A549 (cell line): Measurements from ENCODE around the gene PCYT1B. TPM values are rescaled to one million over a fixed set of nuclear protein-coding genes. Genes with fewer than 3 reads are reported as not detected.

Source experiments
- ATAC-seq, 2 experiments: fragments of 200-7000 bp in 1 of 2; fragments of >200 bp in 1 of 2; cut with Nextera tagmentation in 1 of 2; cut with Tn5 transposase in 1 of 2; 3 replicates each; pipeline versions ENCODE4 v1.8.0 to v1.9.1; 2018 to 2020; ENCODE audit warnings: mild to moderate bottlenecking in 1 of 2, moderate library complexity in 1 of 2
- CTCF ChIA-PET: fragments of 300-600 bp; sonication (Branson Sonifier 250); formaldehyde crosslinking; extraction: SDS; loops from one replicate; lab custom pipeline; 2021; ENCODE audit warnings: antibody characterized with exemption, inconsistent platforms; lab: Yijun Ruan, JAX
- POLR2A ChIA-PET: fragments of 350-600 bp; formaldehyde crosslinking; extraction: SDS; loops from one replicate; lab custom pipeline; 2021; ENCODE audit warnings: antibody characterized with exemption, inconsistent platforms; lab: Yijun Ruan, JAX
- DNase-seq, 2 experiments: peaks; one replicate each; pipeline versions ENCODE4 v3.0.0 to v3.0.0-alpha.2; 2011 to 2016; ENCODE audit warnings: low read depth in 1 of 2, low spot score in 1 of 2
- FAIRE-seq: peaks from 2 replicates; lab custom pipeline; 2011; peaks lifted over from hg19 to GRCh38; lab: Jason Lieb, UNC
- H3K27ac ChIP-seq, 2 experiments: fragments of >200 bp; sonication (Bioruptor Twin); formaldehyde crosslinking; 3 replicates each; pipeline ENCODE4 v1.5.1; 2016 to 2017
- H3K4me1 ChIP-seq: fragments of >200 bp; sonication (Bioruptor Twin); formaldehyde crosslinking; 3 replicates; pipeline ENCODE4 v1.6.1; 2016
- H3K4me2 ChIP-seq: fragments of >200 bp; sonication (Bioruptor Twin); formaldehyde crosslinking; 3 replicates; pipeline ENCODE4 v1.6.1; 2016
- H3K4me3 ChIP-seq: fragments of >200 bp; sonication (Bioruptor Twin); formaldehyde crosslinking; 3 replicates; pipeline ENCODE4 v1.5.1; 2016
- H3K9me3 ChIP-seq: fragments of >200 bp; sonication (Bioruptor Twin); formaldehyde crosslinking; 3 replicates; pipeline ENCODE4 v1.6.1; 2016
- CBX2 ChIP-seq: fragments of 200-600 bp; sonication (generic); IDR thresholded peaks from 2 replicates; pipeline ENCODE4 v1.6.1; 2016; ENCODE audit warnings: low read depth, mild to moderate bottlenecking, borderline replicate concordance
- CBX8 ChIP-seq: fragments of 200-600 bp; sonication (generic); IDR thresholded peaks from 2 replicates; pipeline ENCODE4 v1.6.1; 2016
- CEBPB ChIP-seq, 2 experiments: fragments of >200 bp in 1 of 2; sonication (Bioruptor Twin) in 1 of 2; formaldehyde crosslinking in 1 of 2; IDR thresholded peaks; 2 replicates each; pipeline ENCODE4 v1.6.1; 2012 to 2016
- CHD4 ChIP-seq: fragments of 200-600 bp; sonication (generic); IDR thresholded peaks from 2 replicates; pipeline ENCODE4 v1.6.1; 2016; ENCODE audit warnings: antibody characterized with exemption, mild to moderate bottlenecking, borderline replicate concordance
- CTCF ChIP-seq: fragments of >200 bp; sonication (Bioruptor Twin); formaldehyde crosslinking; IDR thresholded peaks from 3 replicates; pipeline ENCODE4 v1.5.1; 2016
- E2F6 ChIP-seq: IDR thresholded peaks from 2 replicates; pipeline ENCODE4 v1.6.1; 2012; ENCODE audit warnings: low read depth, borderline replicate concordance
- ELK1 ChIP-seq: fragments of 150-350 bp; IDR thresholded peaks from 2 replicates; pipeline ENCODE4 v1.6.1; 2014; ENCODE audit warnings: low read depth, mild to moderate bottlenecking, low read length
- EP300 ChIP-seq, 2 experiments: fragments of >200 bp; sonication (Bioruptor Twin); formaldehyde crosslinking; IDR thresholded peaks; 2 replicates in 1 of 2; 3 replicates in 1 of 2; pipeline ENCODE4 v1.6.1; 2016 to 2017
- FOXS1 ChIP-seq: fragments of 250-450 bp; sonication (Bioruptor Pico); IDR thresholded peaks from 2 replicates; pipeline ENCODE4 v1.5.0; 2020; ENCODE audit warnings: mild to moderate bottlenecking, moderate library complexity
- HDAC2 ChIP-seq: fragments of 200-600 bp; sonication (generic); IDR thresholded peaks from 2 replicates; pipeline ENCODE4 v1.6.1; 2016
- HES2 ChIP-seq: fragments of >200 bp; sonication (Bioruptor Twin); formaldehyde crosslinking; IDR thresholded peaks from 2 replicates; pipeline ENCODE4 v1.6.1; 2016
- HOXA7 ChIP-seq: fragments of 250-450 bp; sonication (Bioruptor Pico); IDR thresholded peaks from 2 replicates; pipeline ENCODE4 v1.5.0; 2020; ENCODE audit warnings: mild to moderate bottlenecking, moderate library complexity
- JUNB ChIP-seq: fragments of >200 bp; sonication (Bioruptor Twin); formaldehyde crosslinking; IDR thresholded peaks from 2 replicates; pipeline ENCODE4 v1.6.1; 2016
- KDM1A ChIP-seq: fragments of 200-600 bp; sonication (generic); IDR thresholded peaks from 2 replicates; pipeline ENCODE4 v1.6.1; 2016; ENCODE audit warnings: low read depth, mild to moderate bottlenecking
- KDM5A ChIP-seq: fragments of 200-600 bp; sonication (generic); IDR thresholded peaks from 2 replicates; pipeline ENCODE4 v1.6.1; 2016; ENCODE audit warnings: antibody characterized with exemption, mild to moderate bottlenecking
- MAFK ChIP-seq: fragments of 450-650 bp; IDR thresholded peaks from 2 replicates; pipeline ENCODE4 v1.6.1; 2014; ENCODE audit not compliant: partially characterized antibody
- MAZ ChIP-seq: fragments of 150-350 bp; IDR thresholded peaks from 2 replicates; pipeline ENCODE4 v1.6.1; 2014; ENCODE audit warnings: antibody characterized with exemption, low read depth, low read length, borderline replicate concordance
- NFE2L2 ChIP-seq: fragments of 150-350 bp; conservative IDR thresholded peaks from 2 replicates; pipeline ENCODE4 v1.6.1; 2014; ENCODE audit warnings: low read length
- NR3C1 ChIP-seq: fragments of >200 bp; sonication (Bioruptor Twin); formaldehyde crosslinking; IDR thresholded peaks from 3 replicates; pipeline ENCODE4 v1.6.1; 2017
- POLR2A ChIP-seq: IDR thresholded peaks from 2 replicates; pipeline ENCODE4 v1.6.1; 2012; ENCODE audit warnings: mild to moderate bottlenecking, low read length
- RAD21 ChIP-seq, 2 experiments: fragments of >200 bp in 1 of 2; sonication (Bioruptor Twin) in 1 of 2; formaldehyde crosslinking in 1 of 2; IDR thresholded peaks in 1 of 2; conservative IDR thresholded peaks in 1 of 2; 2 replicates in 1 of 2; 3 replicates in 1 of 2; pipeline ENCODE4 v1.6.1; 2012 to 2018; ENCODE audit warnings: inconsistent platforms in 1 of 2
- RCOR1 ChIP-seq: fragments of 150-350 bp; IDR thresholded peaks from 2 replicates; pipeline ENCODE4 v1.6.1; 2014; ENCODE audit warnings: antibody characterized with exemption, low read length, low read depth
- REST ChIP-seq: fragments of 200-600 bp; sonication (generic); IDR thresholded peaks from 2 replicates; pipeline ENCODE4 v1.6.1; 2016; ENCODE audit warnings: antibody characterized with exemption, mild to moderate bottlenecking, moderate library complexity
- RNF2 ChIP-seq: fragments of 200-600 bp; sonication (generic); IDR thresholded peaks from 2 replicates; pipeline ENCODE4 v1.6.1; 2016; ENCODE audit warnings: low read depth, mild to moderate bottlenecking, antibody characterized with exemption, moderate library complexity, borderline replicate concordance
- SMC3 ChIP-seq: fragments of >200 bp; sonication (Bioruptor Twin); formaldehyde crosslinking; IDR thresholded peaks from 3 replicates; pipeline ENCODE4 v1.6.1; 2018; ENCODE audit warnings: inconsistent platforms
- TFCP2L1 ChIP-seq: fragments of 250-450 bp; sonication (Bioruptor Pico); IDR thresholded peaks from 2 replicates; pipeline ENCODE4 v1.5.0; 2021; ENCODE audit warnings: mild to moderate bottlenecking
- ZFP36 ChIP-seq: fragments of 450-650 bp; IDR thresholded peaks from 2 replicates; pipeline ENCODE4 v1.6.1; 2014; ENCODE audit warnings: borderline replicate concordance; ENCODE audit not compliant: partially characterized antibody
- ZNF302 ChIP-seq: fragments of 250-450 bp; sonication (Bioruptor Pico); IDR thresholded peaks from 2 replicates; pipeline ENCODE4 v1.9.0; 2021; ENCODE audit warnings: inconsistent platforms, mild to moderate bottlenecking, moderate library complexity
- WGBS: methylation state at CpG from one replicate; pipeline ENCODE4 v1.1.6; 2017; ENCODE audit errors: missing lambda C conversion rate; 5-methylcytosine and 5-hydroxymethylcytosine counted together
- polyA plus RNA-seq, 4 experiments: library from polyadenylated mRNA; depleted of rRNA in 3 of 4; stranded (reverse); fragments of >200 nt; fragmentation: RNase III in 1 of 4; extraction: RNeasy Plus Mini Kit Qiagen cat#74134 plus additional on column Dnase treatment in 1 of 4; gene quantifications; 2 replicates in 3 of 4; 3 replicates in 1 of 4; pipeline ENCODE4 v1.2.3, GENCODE V29; 2011 to 2017

The PCYT1B gene
- polyA plus RNA-seq, 2 of the 4 experiments (the other 2 are of a cell fraction), result 0.05 TPM; not detected in 1

- no peak for TF ChIP-seq CTCF
Measured at GRCh38 chrX:24526616-24527015, 120.5 kb downstream of the PCYT1B start (continued).

GRCh38 chrX:24525455-24525854 is 121.7 kb downstream of the PCYT1B start:
- ATAC-seq (no peak), FAIRE-seq (no peak), DNase-seq (no peak)
- H3K4me2 ChIP-seq, result no peak overlapping the region
- no peak overlapping the region for H3K4me3 ChIP-seq
- H3K4me1 ChIP-seq, result peaks cover 9% of the 10 kb centered on the region; the same call in 2 of the 3 replicates
- TF ChIP-seq RNF2 (no peak), ZNF302 (CRISPR knock-in tag) (no peak), NR3C1 (no peak), KDM5A (no peak), MAZ (no peak), ZFP36 (no peak), HDAC2 (no peak), KDM1A (no peak), RAD21 (conservative IDR thresholded peaks at IDR 0.05 in 1 of 2, IDR thresholded peaks at IDR 0.05 in 1 of 2) (no peak), CTCF (no peak), FOXS1 (CRISPR knock-in tag) (no peak), MAFK (no peak), SMC3 (no peak)
- 88% methylated on average over 2 of the region's 2 CpGs for WGBS
- no peak overlapping the region for H3K27ac ChIP-seq
- CTCF ChIA-PET, result interaction anchor here (1.6 kb wide), 1 partner anchor 130 kb away, joined by 6 read pairs; no protein-coding TSS in a partner anchor
- POLR2A ChIA-PET, result no interaction called here
- H3K9me3 ChIP-seq, result no peaks in the 10 kb centered on the region

- H3K9me3 ChIP-seq, result no peaks in the 10 kb centered on the region
- ATAC-seq (no peak), FAIRE-seq (no peak), DNase-seq (no peak)
- TF ChIP-seq TFCP2L1 (CRISPR knock-in tag), result no peak
- TF ChIP-seq EP300 (IDR thresholded peaks at IDR 0.05), result no peak
- TF ChIP-seq HES2, result no peak
- TF ChIP-seq CHD4, result no peak
- TF ChIP-seq E2F6, result no peak
- no peak for TF ChIP-seq NFE2L2
- no peak for TF ChIP-seq MAZ
- no peak for TF ChIP-seq JUNB
- TF ChIP-seq ELK1, result no peak
- TF ChIP-seq FOXS1 (CRISPR knock-in tag), result no peak
- no peak for TF ChIP-seq CEBPB (IDR thresholded peaks at IDR 0.05)
- TF ChIP-seq CBX8, result no peak
- no peak for TF ChIP-seq RCOR1
- TF ChIP-seq POLR2A, result no peak
- TF ChIP-seq CBX2, result no peak
- no peak for TF ChIP-seq HOXA7 (CRISPR knock-in tag)
- no peak for TF ChIP-seq REST
- CTCF ChIA-PET, result interaction anchor here (1.1 to 1.6 kb wide), 2 partner anchors 23 to 124 kb away, joined by 5 to 7 read pairs; no protein-coding TSS in a partner anchor
- WGBS, result 87% methylated on average over 2 of the region's 2 CpGs
- no peaks in the 10 kb centered on the region for H3K4me1 ChIP-seq
- POLR2A ChIA-PET, result no interaction called here
- H3K4me2 ChIP-seq, result no peak overlapping the region
- no peak overlapping the region for H3K27ac ChIP-seq
- no peak overlapping the region for H3K4me3 ChIP-seq
Measured at GRCh38 chrX:24520472-24520871, 126.7 kb downstream of the PCYT1B start.
